ENCODE measurements around the gene MEG3.
"Not testable (repeated sequence)": the region's sequence is repeated elsewhere in the genome, so short reads cannot be mapped to it uniquely, and the experiment has no call there.

MEG3 gene

GRCh38 chr14:100816286-100816949 is 9.5 kb upstream of the MEG3 start:
- no peak for DNase-seq (ENCODE audit: low read depth)

DNA sequence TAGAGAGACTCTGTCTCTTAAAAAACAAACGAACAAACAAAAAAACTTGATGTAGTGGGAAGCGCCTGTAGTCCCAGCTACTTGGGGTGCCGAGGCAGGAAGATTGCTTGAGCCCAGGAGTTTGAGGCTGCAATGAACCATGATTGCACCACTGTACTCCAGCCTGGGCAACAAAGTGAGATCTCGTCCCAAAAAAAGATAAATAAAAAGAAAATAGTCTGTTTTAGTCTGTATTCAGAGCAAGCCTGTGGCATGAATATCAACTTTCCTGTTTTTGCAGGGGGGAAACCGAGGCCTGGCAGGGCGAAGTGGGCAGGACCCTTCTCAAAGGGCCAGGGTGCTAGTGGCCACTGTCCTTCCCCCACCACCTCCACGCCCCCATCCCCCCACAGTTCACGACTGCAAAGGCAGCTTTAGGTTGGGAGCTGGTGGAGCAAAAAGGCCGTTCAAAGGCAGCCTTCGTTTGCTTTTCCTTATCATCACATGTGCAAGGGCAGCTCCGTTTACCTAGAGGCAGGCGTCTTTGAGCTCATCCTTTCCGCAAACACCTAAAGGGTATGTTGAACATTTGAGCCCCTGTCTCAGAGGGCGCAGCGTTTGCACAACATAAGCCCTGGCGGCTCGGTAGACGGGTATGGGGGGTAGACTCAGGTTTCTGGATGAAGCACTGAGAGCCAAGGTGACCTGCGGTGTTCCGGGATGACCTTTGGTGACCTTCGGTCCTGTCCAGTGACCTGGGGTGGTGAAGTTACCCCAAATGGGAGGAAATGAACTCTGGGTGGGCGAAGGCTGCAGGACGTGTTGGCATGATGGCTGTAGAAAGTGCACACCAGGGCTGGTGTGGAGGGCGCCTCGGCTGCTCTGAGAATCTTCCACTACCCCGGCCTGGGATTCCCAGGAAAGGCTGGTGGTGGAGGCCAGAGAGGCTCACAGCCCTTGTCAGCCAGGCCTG is 8.7 kb upstream of the MEG3 start:
- no peak for DNase-seq (ENCODE audit: low read depth)

- DNase-seq (ENCODE audit: low read depth) = no peak
Measured at GRCh38 chr14:100818221-100818699, 7.7 kb upstream of the MEG3 start.

- DNase-seq (ENCODE audit: low read depth) = not testable (repeated sequence)
Measured at GRCh38 chr14:100818923-100819322, 7.0 kb upstream of the MEG3 start.

DNA sequence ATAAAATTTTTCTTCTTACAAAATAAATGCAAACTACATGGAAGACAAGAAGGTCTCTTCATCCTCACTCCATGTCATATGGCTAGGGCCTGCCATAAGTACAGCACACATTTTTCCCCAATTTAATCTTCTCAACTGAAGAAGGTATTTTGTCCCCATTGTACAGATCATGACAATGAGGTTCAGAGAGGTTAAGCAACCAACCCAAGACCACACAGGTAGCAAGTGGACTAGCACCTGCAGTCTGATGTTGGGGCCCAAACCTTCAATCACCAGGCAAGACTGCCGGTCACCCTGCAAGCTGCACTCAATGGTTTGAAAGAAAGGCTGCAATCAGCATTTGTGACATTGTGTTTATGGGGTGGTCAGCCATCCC is 6.5 kb upstream of the MEG3 start:
- DNase-seq (ENCODE audit: low read depth) = no peak

- DNase-seq (ENCODE audit: low read depth) = no peak
Measured at GRCh38 chr14:100819829-100820475, 6.0 kb upstream of the MEG3 start.

DNA sequence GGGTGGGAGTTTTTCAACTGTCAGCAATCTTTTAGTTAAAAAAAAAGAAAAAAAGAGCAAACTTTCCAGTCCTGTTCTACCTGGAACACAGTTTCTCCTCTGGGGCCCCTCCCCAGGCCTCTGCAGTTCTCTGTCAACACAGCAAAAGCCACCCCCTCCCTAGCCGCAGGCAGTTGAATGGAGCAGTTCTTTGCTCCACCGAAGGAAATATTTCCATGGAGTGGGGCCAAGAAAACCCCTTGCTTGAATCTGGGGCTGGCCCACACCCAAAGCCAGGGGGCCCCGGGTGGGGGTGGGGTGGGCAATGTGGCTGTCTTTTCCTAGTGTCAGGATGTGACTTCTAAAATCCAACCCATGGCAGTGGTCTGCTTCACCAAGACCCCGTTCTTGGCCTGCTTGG is 5.0 kb upstream of the MEG3 start:
- DNase-seq (ENCODE audit: low read depth) = no peak

DNA sequence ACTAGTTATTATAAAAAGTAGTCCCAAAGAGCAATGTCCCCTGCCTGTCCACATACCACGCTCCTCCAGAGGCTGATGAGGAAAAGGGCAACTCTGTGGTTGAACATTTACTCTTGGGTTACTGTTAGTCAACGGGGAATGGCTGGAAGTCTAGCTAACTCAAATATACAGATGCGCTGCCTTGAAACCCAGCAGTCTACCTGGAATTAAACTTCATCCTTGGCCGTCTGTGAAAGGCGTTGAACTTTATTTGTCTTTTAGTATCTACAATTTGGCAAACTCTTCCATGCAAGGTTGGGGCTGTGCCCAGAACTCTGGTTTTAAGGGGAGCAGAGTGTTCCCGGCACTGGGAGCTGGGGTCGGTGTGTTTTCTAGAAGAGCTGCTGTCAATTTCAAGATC is 3.9 kb upstream of the MEG3 start:
- no peak for DNase-seq (ENCODE audit: low read depth)

GRCh38 chr14:100822532-100823296 is 3.2 kb upstream of the MEG3 start:
- no peak for DNase-seq (ENCODE audit: low read depth)

- DNase-seq (ENCODE audit: low read depth) = no peak
Measured at GRCh38 chr14:100823413-100824080, 2.4 kb upstream of the MEG3 start.

GRCh38 chr14:100824091-100824551 is 1.8 kb upstream of the MEG3 start:
- no peak for DNase-seq (ENCODE audit: low read depth)

DNA sequence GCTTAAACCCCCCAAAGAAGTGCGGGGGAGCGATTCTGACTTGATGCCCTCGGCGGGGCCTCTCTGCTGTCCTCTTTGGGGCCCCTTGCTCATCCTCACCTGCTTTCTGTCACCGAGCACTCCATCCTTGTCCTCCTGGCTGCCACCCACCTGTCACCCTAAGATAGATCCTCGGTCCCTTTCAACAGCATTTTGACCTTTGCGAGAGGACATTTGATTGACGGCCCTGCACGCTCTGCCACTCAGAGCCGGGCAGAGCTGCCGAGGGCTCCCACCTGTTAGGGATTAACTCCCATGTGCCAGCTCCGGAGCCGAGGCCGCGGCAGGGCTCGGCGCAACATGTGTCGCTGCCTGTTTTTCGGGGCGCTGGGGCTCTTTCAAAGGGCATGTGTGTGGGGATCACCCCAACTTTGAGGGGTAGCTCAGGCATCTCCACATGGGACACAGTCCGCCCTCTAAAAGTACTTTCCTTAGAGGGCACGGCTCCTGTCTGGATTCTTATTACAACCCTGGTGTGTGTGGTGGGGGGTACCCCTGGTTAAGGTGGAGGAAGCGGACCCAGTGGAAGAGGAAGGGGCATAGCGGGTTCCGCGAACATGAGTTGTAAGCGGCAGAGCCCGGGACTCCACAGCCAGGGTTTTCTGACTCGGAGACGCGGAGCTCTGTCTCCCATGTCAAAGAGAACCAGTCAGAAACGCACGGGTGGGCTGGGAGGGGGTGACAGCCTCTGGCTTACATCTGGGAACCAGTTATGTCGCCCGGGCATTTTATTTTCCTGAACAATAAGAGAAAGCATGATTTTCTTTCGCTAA is 811 bp upstream of the MEG3 start:
- DNase-seq (ENCODE audit: low read depth) = no peak

GRCh38 chr14:100826391-100827100 is 628 bp downstream of the MEG3 start:
- DNase-seq (ENCODE audit: low read depth) = no peak

DNA sequence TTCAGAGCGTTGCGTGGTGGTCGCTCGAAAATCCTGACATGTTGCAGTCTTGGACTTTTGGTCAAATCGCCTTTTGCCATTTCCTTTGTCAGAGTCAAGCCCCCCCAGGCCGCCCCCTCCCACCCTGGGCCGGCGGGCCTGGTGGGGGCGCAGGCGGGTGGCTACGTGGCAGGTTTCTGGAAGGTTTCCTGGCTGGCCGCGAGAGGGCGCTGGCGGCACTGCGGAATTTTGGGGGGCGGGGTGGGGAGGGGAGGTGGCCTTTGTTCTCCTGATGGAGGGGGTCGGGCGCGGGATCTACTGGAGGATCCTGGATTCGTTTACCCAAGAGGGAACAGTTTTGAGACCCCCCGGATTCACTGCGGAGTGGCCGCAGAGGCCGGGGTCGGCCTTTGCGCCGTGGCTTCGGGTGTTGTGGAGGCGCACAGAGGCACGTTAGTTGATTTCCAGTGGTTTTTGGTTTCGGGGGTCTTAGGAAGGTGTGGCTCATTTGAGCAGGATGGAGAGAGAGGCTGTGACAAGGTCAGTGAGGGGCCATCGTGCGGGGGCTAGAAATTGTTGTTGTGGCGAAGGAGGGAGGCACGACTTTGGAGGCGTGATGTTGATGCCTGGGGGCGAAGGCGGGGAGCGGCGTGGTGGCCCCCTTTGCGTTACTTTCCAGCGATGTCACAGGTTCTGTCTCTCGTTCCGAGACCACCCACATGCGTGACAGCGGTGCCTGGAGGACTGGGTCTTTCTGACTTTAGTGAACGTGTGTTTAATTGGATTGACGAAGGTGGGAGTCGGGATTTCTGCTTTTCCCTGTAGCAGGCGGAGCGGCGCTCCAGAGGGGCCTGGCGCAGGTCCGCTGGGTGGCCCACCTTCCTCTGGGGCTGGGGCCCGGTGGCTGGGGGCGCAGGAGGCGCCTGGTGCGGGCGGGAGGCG is 1.4 kb downstream of the MEG3 start:
- no peak for DNase-seq (ENCODE audit: low read depth)

GRCh38 chr14:100828031-100828769 is 2.3 kb downstream of the MEG3 start:
- no peak for DNase-seq (ENCODE audit: low read depth)

GRCh38 chr14:100830681-100831080 is 4.8 kb downstream of the MEG3 start:
- DNase-seq (ENCODE audit: low read depth) = no peak

DNA sequence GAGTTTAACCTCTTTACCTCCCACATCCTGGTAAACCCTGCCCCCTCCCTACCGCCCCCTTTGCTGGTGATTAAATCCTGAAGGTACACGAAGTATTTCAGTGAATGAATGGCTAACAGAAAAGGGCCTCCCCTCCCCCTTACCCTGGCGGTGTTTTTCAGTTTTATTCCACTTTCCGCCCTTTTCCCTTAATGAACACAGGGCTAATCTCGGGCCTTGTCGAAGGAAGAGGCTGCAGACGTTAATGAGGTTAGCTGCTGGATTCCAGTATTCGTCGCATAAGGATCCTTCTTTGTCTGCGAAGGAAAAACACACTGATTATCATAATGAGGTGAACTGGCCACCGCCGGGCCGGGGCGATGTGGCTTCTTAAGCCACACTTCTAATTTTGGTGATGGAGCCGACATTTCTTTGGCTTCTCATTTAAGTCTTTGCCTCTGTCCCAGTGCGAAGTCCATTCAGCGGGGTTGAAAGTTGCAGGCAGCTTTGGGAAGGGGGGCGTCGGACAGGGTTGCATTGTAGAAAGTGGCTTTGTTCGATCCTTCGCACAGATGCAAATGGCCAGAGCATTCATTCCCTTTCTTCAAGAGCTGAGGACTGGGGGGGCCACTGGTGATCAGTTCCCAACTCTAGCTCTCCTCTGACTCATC is 6.5 kb downstream of the MEG3 start:
- DNase-seq (ENCODE audit: low read depth) = no peak

All from stimulated activated CD8-positive, alpha-beta memory T cell treated with anti-CD3 and anti-CD28 coated beads, Interleukin-7, amount 100 ng/mL, for 24 hours (primary cell).